Measurements from ENCODE around the gene DACT3. TPM values are rescaled to one million over a fixed set of nuclear protein-coding genes. Genes with fewer than 3 reads are reported as not detected.

The DACT3 gene
- total RNA-seq, 1 donor = 5.2 TPM

GRCh38 chr19:46696866-46697203, 35.9 kb upstream of the DACT3 start:
- no peak for DNase-seq (ENCODE audit: low read depth)
- TF ChIP-seq CTCF (IDR thresholded peaks at IDR 0.05; ENCODE audit: insufficient read depth, low read depth, low read length) = no peak
- no peak overlapping the region for H3K4me3 ChIP-seq (ENCODE audit: low read depth, low read length)

GRCh38 chr19:46696052-46696451, 35.1 kb upstream of the DACT3 start:
- DNase-seq (ENCODE audit: low read depth) = no peak
- no peak for TF ChIP-seq CTCF (IDR thresholded peaks at IDR 0.05; ENCODE audit: insufficient read depth, low read depth, low read length)
- H3K4me3 ChIP-seq (ENCODE audit: low read depth, low read length) = no peak overlapping the region

GRCh38 chr19:46693760-46694159, 32.8 kb upstream of the DACT3 start:
- TF ChIP-seq CTCF (IDR thresholded peaks at IDR 0.05; ENCODE audit: insufficient read depth, low read depth, low read length) = no peak
- DNase-seq (ENCODE audit: low read depth) = no peak

GRCh38 chr19:46692918-46693722, 32.1 kb upstream of the DACT3 start:
- DNase-seq (ENCODE audit: low read depth) = no peak
- TF ChIP-seq CTCF (IDR thresholded peaks at IDR 0.05; ENCODE audit: insufficient read depth, low read depth, low read length) = no peak
- H3K4me3 ChIP-seq (ENCODE audit: low read depth, low read length) = no peak overlapping the region

More at GRCh38 chr19:46693760-46694159, 32.8 kb upstream of the DACT3 start:
- H3K4me3 ChIP-seq (ENCODE audit: low read depth, low read length) = no peak overlapping the region

- no peak for TF ChIP-seq CTCF (IDR thresholded peaks at IDR 0.05; ENCODE audit: insufficient read depth, low read depth, low read length)
- no peak overlapping the region for H3K4me3 ChIP-seq (ENCODE audit: low read depth, low read length)
- DNase-seq (ENCODE audit: low read depth) = no peak
Measured at GRCh38 chr19:46691948-46692347, 31.0 kb upstream of the DACT3 start.

- TF ChIP-seq CTCF (IDR thresholded peaks at IDR 0.05; ENCODE audit: insufficient read depth, low read depth, low read length) = no peak
- H3K4me3 ChIP-seq (ENCODE audit: low read depth, low read length) = no peak overlapping the region
- DNase-seq (ENCODE audit: low read depth) = no peak
Measured at GRCh38 chr19:46691104-46691503, 30.1 kb upstream of the DACT3 start.

GRCh38 chr19:46689358-46689757, 28.4 kb upstream of the DACT3 start:
- no peak overlapping the region for H3K4me3 ChIP-seq (ENCODE audit: low read depth, low read length)
- no peak for TF ChIP-seq CTCF (IDR thresholded peaks at IDR 0.05; ENCODE audit: insufficient read depth, low read depth, low read length)
- no peak for DNase-seq (ENCODE audit: low read depth)

Data from fibroblast of villous mesenchyme (primary cell).